Heart right ventricle (tissue), 16 donors: ENCODE data around the gene ONECUT3. TPM values are rescaled to one million over a fixed set of nuclear protein-coding genes. Genes with fewer than 3 reads are reported as not detected.

ENCODE experiments used
- ATAC-seq, 8 donors: fragments of 200-7000 bp; cut with Tn5 transposase; one replicate each; pipeline ENCODE4 v1.9.1; 2020; ENCODE audit warnings: mild to moderate bottlenecking in 8 of 8, moderate library complexity in 8 of 8, moderate number of reproducible peaks in 1 of 8
- DNase-seq, 2 donors: peaks; one replicate each; pipeline ENCODE4 v3.0.0-alpha.2; 2020
- H3K27ac ChIP-seq, 10 donors: fragments of 200-600 bp; sonication (generic) in 2 of 10; one replicate each; pipeline versions ENCODE4 v1.5.0 to v1.8.0; 2020 to 2022; ENCODE audit warnings: mild to moderate bottlenecking in 3 of 10
- H3K27me3 ChIP-seq, 7 donors: fragments of 200-600 bp; one replicate each; pipeline ENCODE4 v1.8.0; 2021 to 2022; ENCODE audit warnings: mild to moderate bottlenecking in 2 of 7
- H3K36me3 ChIP-seq, 9 donors: fragments of 200-600 bp; sonication (generic) in 1 of 9; one replicate each; pipeline versions ENCODE4 v1.5.0 to v1.8.0; 2020 to 2022; ENCODE audit warnings: mild to moderate bottlenecking in 2 of 9
- H3K4me1 ChIP-seq, 9 donors: fragments of 200-600 bp; sonication (generic) in 1 of 9; one replicate each; pipeline versions ENCODE4 v1.5.0 to v1.8.0; 2020 to 2022; ENCODE audit warnings: mild to moderate bottlenecking in 4 of 9
- H3K4me3 ChIP-seq, 10 donors: fragments of 200-600 bp; sonication (generic) in 2 of 10; one replicate each; pipeline versions ENCODE4 v1.5.0 to v1.8.0; 2020 to 2022; ENCODE audit warnings: mild to moderate bottlenecking in 7 of 10, moderate library complexity in 2 of 10
- H3K9me3 ChIP-seq, 11 donors: fragments of 200-600 bp in 10 of 11; sonication (generic) in 2 of 11; one replicate each; pipeline versions ENCODE4 v1.5.0 to v1.8.0; 2013 to 2022; ENCODE audit warnings: mild to moderate bottlenecking in 2 of 11, control low read depth in 1 of 11, moderate library complexity in 1 of 11
- WGBS, 2 donors: extraction: QIAGEN DNeasy Blood & Tissue Kit; methylation state at CpG; one replicate each; pipeline ENCODE4 v1.1.7; 2013; ENCODE audit warnings: inconsistent platforms in 1 of 2; 5-methylcytosine and 5-hydroxymethylcytosine counted together
- intact Hi-C, 10 donors: fragments of 100-400 bp; cut with DNase I; formaldehyde crosslinking; loops; one replicate each; pipeline versions ENCODE4 v1.11.1 to v1.14.2; 2022
- polyA plus RNA-seq, 2 donors: library from polyadenylated mRNA; stranded (reverse); fragments of 200-250 nt; gene quantifications; one replicate each; pipeline ENCODE4 v1.2.3, GENCODE V29; 2013
- total RNA-seq, 10 donors: library from RNA; stranded (reverse); fragmentation: NEBNext Ultra II Directional in 3 of 10; extraction: Animal tissue kit (Norgen Biotek cat#: 25700) in 3 of 10; gene quantifications; one replicate each; pipeline versions ENCODE4 v1.2.1 to v1.2.4, GENCODE V29; 2021 to 2023
- TF ChIP-seq, protein P1 (sequence below), 9 donors: fragments of 200-600 bp; sonication (generic) in 2 of 9; IDR thresholded peaks; one replicate each; pipeline versions ENCODE4 v1.5.0 to v1.8.0; 2021 to 2022; ENCODE audit warnings: antibody characterized with exemption in 9 of 9, mild to moderate bottlenecking in 5 of 9, moderate library complexity in 1 of 9
- donor health status: Arrhythmogenic right ventricular cardiomyopathy.
- donor health status: ischemic (EF 13 %, LVEDD 7.1; RV severe dilation, severe dysfunction).
- donor health status: healthy with polysubstance abuse.
- donor health status: DM: no; HTN: yes; CAD: no.
- donor health status: DM: no; HTN: no; CAD: no.
- donor health status: ischemic (EF 25% LVEDD 6.9; RV normal size, moderate dysfunction).
- donor health status: ischemic (EF 25% LVEDD 5.7; RV mildly dilated, moderate dysfunction).
- donor health status: healthy.
- donor health status: DM: yes; HTN: yes; CAD: no.
- donor health status: Ischemic cardiomyopathy.
- donor health status: ischemic (EF 35%, LVEDD 5.7; RV mildly dilated, moderate dysfunction).
- donor health status: nonischemic (EF 11% LVEDD 7.7; RV severe dilation, severe dysfunction).
- donor health status: DM: yes; HTN: yes; CAD: no.
- donor health status: PGD.
- donor health status: ischemic (EF 29% LVEDD 5.4; RV normal size, mild dysfunction).
- donor health status: nonischemic (EF 23%, LVEDD 6.1; RV moderate dilation, normal function).

Gene ONECUT3
- total and polyA plus RNA-seq, 12 donors, result not detected

DNA sequence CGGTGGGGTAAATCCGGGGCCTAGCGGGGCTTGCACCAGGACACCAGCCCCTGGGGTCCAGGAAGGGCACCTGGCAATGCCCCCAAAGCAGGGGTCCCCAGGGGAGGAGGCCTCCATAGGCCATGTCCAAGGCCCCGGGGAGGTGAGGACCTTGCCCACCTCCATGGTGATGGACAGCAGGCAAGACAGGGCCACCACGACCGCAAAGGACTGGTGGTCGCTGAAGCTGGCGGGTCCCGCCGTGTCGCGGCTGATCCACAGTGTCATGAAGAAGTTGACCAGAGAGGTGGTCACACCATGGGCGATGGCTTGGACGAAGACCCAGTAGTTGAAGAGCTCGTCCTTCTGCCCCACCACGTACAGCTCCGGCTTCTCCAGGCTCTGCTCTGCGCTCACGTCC is 32.0 kb downstream of the ONECUT3 start:
- TF ChIP-seq, protein P1, sequence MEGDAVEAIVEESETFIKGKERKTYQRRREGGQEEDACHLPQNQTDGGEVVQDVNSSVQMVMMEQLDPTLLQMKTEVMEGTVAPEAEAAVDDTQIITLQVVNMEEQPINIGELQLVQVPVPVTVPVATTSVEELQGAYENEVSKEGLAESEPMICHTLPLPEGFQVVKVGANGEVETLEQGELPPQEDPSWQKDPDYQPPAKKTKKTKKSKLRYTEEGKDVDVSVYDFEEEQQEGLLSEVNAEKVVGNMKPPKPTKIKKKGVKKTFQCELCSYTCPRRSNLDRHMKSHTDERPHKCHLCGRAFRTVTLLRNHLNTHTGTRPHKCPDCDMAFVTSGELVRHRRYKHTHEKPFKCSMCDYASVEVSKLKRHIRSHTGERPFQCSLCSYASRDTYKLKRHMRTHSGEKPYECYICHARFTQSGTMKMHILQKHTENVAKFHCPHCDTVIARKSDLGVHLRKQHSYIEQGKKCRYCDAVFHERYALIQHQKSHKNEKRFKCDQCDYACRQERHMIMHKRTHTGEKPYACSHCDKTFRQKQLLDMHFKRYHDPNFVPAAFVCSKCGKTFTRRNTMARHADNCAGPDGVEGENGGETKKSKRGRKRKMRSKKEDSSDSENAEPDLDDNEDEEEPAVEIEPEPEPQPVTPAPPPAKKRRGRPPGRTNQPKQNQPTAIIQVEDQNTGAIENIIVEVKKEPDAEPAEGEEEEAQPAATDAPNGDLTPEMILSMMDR (IDR thresholded peaks at IDR 0.05), result no peak
- Histone ChIP-seq H3K27ac (no peak overlapping the region), H3K36me3 (no peaks in the 10 kb centered on the region), H3K27me3 (peaks cover 4 to 90% (median 68%) of the 10 kb centered on the region in 7 donors), H3K4me1 (peaks cover 0 to 9% (median 5%) of the 10 kb centered on the region in 9 donors), H3K4me3 (no peak overlapping the region), H3K9me3 (peaks cover 0 to 14% (median 7%) of the 10 kb centered on the region in 11 donors)
- 88 to 93% methylated on average over 19 of the region's 19 CpGs for WGBS, 2 donors
- no peak for DNase-seq
- no peak for ATAC-seq
- intact Hi-C loops, result no loop called here

DNA sequence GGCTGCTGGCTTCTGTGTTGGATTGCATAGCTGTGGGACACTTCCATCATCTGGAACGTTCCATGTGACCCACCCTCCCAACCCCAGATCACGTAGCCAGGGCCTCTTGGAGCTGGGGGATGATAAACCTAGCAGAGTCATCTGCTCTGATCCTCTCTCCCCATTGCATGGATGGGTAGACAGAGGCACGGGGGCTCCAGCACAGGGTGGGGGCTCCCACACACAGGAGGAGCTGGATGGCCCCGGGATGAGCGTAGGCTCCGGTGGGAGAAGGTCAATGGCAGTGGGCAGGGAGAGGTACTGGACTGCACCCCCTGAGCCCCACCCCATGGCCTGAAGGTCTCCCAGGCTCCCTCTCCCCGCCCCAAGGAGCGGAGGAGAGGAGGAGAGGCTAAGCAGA is 33.4 kb downstream of the ONECUT3 start:
- peaks cover 0 to 9% (median 5%) of the 10 kb centered on the region in 9 donors for H3K4me1 ChIP-seq
- no peaks in the 10 kb centered on the region for H3K36me3 ChIP-seq
- DNase-seq (no peak), ATAC-seq (no peak)
- H3K27ac ChIP-seq, result no peak overlapping the region
- intact Hi-C loops, result no loop called here
- WGBS, 2 donors, result 88% methylated on average over 8 of the region's 8 CpGs
- TF ChIP-seq, protein P1 (IDR thresholded peaks at IDR 0.05), result no peak
- H3K4me3 ChIP-seq, result no peak overlapping the region
- H3K27me3 ChIP-seq, result peaks cover 0 to 76% (median 57%) of the 10 kb centered on the region in 7 donors
- H3K9me3 ChIP-seq, result peaks cover 0 to 12% (median 5%) of the 10 kb centered on the region in 11 donors

DNA sequence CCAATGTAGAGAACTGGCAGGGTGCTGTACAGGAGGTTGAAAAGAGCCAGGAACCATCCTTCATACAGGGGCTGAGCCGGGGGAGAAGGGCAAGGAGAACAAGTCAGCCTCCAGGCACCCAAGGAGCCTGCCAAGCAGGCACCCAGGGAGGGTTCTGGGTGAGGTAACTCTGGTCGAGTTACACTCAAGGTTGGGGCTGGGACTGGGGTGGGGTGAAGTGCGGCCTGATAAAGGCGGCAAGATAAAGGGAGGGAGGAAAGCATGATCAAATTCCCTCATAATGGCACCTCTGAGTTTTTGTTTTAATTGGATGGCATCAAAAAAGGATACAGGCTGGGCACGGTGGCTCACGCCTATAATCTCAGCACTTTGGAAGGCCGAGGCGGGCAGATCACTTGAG is 33.8 kb downstream of the ONECUT3 start:
- Histone ChIP-seq H3K36me3 (no peaks in the 10 kb centered on the region), H3K27ac (no peak overlapping the region), H3K4me1 (peaks cover 0 to 9% (median 5%) of the 10 kb centered on the region in 9 donors), H3K27me3 (peaks cover 0 to 72% (median 52%) of the 10 kb centered on the region in 7 donors), H3K9me3 (peaks cover 0 to 7% (median under 1%) of the 10 kb centered on the region in 11 donors), H3K4me3 (no peak overlapping the region)
- DNase-seq (no peak), ATAC-seq (no peak)
- TF ChIP-seq, protein P1 (IDR thresholded peaks at IDR 0.05), result no peak
- intact Hi-C loops, result no loop called here
- 68 to 70% methylated on average over 8 of the region's 8 CpGs for WGBS, 2 donors

DNA sequence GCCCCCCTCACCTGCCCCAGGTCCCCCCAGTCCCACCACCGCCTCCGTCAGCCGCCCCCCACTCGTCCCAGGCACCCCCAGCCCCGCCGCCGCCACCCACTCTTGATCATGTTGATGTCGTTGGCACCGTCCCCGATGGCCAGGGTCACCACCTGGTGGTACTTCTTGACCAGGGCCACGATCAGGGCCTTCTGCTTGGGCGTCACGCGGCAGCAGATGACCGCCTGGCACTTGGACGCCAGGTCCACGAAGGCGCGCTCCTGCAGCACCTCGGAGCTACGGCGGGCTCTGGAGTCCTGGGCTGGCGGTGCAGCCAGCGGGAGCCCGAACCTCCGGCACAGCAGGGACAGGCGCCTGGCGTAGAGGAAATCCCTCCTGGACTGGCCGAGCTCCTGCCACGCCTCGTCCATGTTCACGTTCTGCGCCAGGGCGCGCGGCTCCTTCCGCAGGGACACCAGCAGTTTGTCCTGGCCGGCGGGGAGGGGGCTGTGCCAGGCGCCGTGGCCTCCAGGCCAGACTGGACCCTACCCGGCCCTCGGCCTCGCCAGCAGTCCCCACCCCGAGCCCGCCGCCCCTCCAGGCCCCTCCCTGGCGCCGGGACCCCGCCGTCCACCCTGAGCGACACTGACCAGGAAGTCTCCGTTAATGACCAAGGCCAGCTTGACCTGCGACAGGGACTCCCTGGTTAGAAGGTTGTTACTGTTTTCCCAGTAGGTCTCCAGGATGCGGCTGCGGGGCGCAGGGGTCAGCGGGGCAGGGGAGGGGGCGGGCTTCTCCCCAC is 36.1 kb downstream of the ONECUT3 start:
- H3K4me3 ChIP-seq, result peak overlapping the region in 8 of 10 donors; percentile 7 to 44 (median 32)
- H3K27me3 ChIP-seq, result peaks cover 0 to 48% (median 41%) of the 10 kb centered on the region in 7 donors
- intact Hi-C loops, result loop anchor here in 3 of 10 donors (10.0 kb wide), 2 partner anchors 115 to 245 kb away; no protein-coding TSS in a partner anchor
- ATAC-seq (peak in 6 of 8 donors; percentile 24 to 42 (median 31)), DNase-seq (no peak)
- H3K4me1 ChIP-seq, result peaks cover 0 to 9% (median 5%) of the 10 kb centered on the region in 9 donors
- 19 to 23% methylated on average over 49 to 59 of the region's 59 CpGs for WGBS, 2 donors
- TF ChIP-seq, protein P1 (IDR thresholded peaks at IDR 0.05), result no peak
- H3K27ac ChIP-seq, result peak overlapping the region in 1 of 10 donors; percentile 44
- no peaks in the 10 kb centered on the region for H3K36me3 ChIP-seq
- H3K9me3 ChIP-seq, result peaks cover 0 to 4% (median 0%) of the 10 kb centered on the region in 11 donors
